IMR-90 (cell line): ENCODE data around the gene ABL2. TPM values are rescaled to one million over a fixed set of nuclear protein-coding genes. Genes with fewer than 3 reads are reported as not detected.

Experiments
- ATAC-seq: fragments of 200-7000 bp; cut with Tn5 transposase; 2 replicates; pipeline ENCODE4 v1.9.1; 2020; ENCODE audit warnings: low read depth, mild to moderate bottlenecking, moderate library complexity
- BruUV-seq: library from RNA; stranded (reverse); fragments of 400-500 nt; replicated peaks from 2 replicates; lab custom pipeline; 2021; lab: Mats Ljungman, UMichigan
- CTCF ChIA-PET: fragments of 300-600 bp; formaldehyde crosslinking; extraction: SDS; loops from one replicate; lab custom pipeline; 2021; ENCODE audit warnings: antibody characterized with exemption; lab: Yijun Ruan, JAX
- POLR2A ChIA-PET: fragments of 300-600 bp; sonication (Branson Sonifier 250); formaldehyde crosslinking; loops from one replicate; lab custom pipeline; 2022; ENCODE audit warnings: antibody characterized with exemption; ENCODE audit not compliant: unreplicated experiment; lab: Charles Lee
- DNase-seq: peaks from one replicate; pipeline ENCODE4 v3.0.0; 2013
- H2AFZ ChIP-seq: replicated peaks from 2 replicates; pipeline ENCODE3; 2013; ENCODE audit warnings: low read length, mild to moderate bottlenecking; ENCODE audit not compliant: poor library complexity
- H2AK5ac ChIP-seq: 2 replicates; pipeline ENCODE4 v1.6.1; 2013; ENCODE audit warnings: low read depth, low read length, inconsistent platforms
- H2AK9ac ChIP-seq: replicated peaks from 2 replicates; pipeline ENCODE3; 2013; ENCODE audit warnings: mild to moderate bottlenecking, low read depth, low read length, moderate library complexity; ENCODE audit not compliant: poor library complexity
- H2BK120ac ChIP-seq: 2 replicates; pipeline ENCODE4 v1.6.1; 2013; ENCODE audit warnings: low read depth, low read length, inconsistent platforms
- H2BK15ac ChIP-seq: 3 replicates; pipeline ENCODE4 v1.6.1; 2013; ENCODE audit warnings: low read depth, low read length, inconsistent platforms
- H2BK20ac ChIP-seq: 2 replicates; pipeline ENCODE4 v1.6.1; 2013; ENCODE audit warnings: low read depth, mild to moderate bottlenecking, inconsistent platforms, low read length, moderate library complexity
- H2BK5ac ChIP-seq: 2 replicates; pipeline ENCODE4 v1.6.1; 2013; ENCODE audit warnings: mild to moderate bottlenecking, low read depth, low read length, inconsistent platforms; ENCODE audit not compliant: poor library complexity, severe bottlenecking
- H3K14ac ChIP-seq: replicated peaks from 2 replicates; pipeline ENCODE4 v1.6.1; 2013; ENCODE audit warnings: low read depth, low read length, inconsistent platforms
- H3K18ac ChIP-seq: 2 replicates; pipeline ENCODE4 v1.6.1; 2013; ENCODE audit warnings: low read depth, low read length, control low read depth
- H3K23ac ChIP-seq: 2 replicates; pipeline ENCODE4 v1.6.1; 2013; ENCODE audit warnings: low read depth, low read length, inconsistent platforms
- H3K27ac ChIP-seq: 2 replicates; pipeline ENCODE4 v1.5.1; 2013; ENCODE audit warnings: mild to moderate bottlenecking, control low read depth, low read length; ENCODE audit not compliant: insufficient read depth
- H3K27me3 ChIP-seq: 2 replicates; pipeline ENCODE4 v1.6.1; 2013; ENCODE audit warnings: low read length; ENCODE audit not compliant: control insufficient read depth, insufficient read depth
- H3K36me3 ChIP-seq: 2 replicates; pipeline ENCODE4 v1.6.1; 2013; ENCODE audit warnings: low read length, mixed read lengths; ENCODE audit not compliant: control insufficient read depth, insufficient read depth
- H3K4ac ChIP-seq: 2 replicates; pipeline ENCODE4 v1.6.1; 2013; ENCODE audit warnings: low read depth, low read length, inconsistent platforms
- H3K4me1 ChIP-seq: 2 replicates; pipeline ENCODE4 v1.6.1; 2013; ENCODE audit warnings: low read length, mixed read lengths; ENCODE audit not compliant: control insufficient read depth, insufficient read depth
- H3K4me2 ChIP-seq: 2 replicates; pipeline ENCODE4 v1.6.1; 2013; ENCODE audit warnings: low read depth, mild to moderate bottlenecking, control low read depth, low read length, moderate library complexity
- H3K4me3 ChIP-seq: 2 replicates; pipeline ENCODE4 v1.5.1; 2013; ENCODE audit warnings: low read depth, mild to moderate bottlenecking, control low read depth, low read length, moderate library complexity; ENCODE audit not compliant: insufficient read depth
- H3K56ac ChIP-seq: 2 replicates; pipeline ENCODE4 v1.6.1; 2013; ENCODE audit warnings: low read length, inconsistent platforms; ENCODE audit not compliant: insufficient read depth; ENCODE audit errors: extremely low read depth
- H3K79me1 ChIP-seq, 2 experiments: 2 replicates each; pipeline ENCODE4 v1.6.1; 2013; ENCODE audit warnings: low read length in 2 of 2, inconsistent platforms in 1 of 2, low read depth in 1 of 2
- H3K9ac ChIP-seq: 2 replicates; pipeline ENCODE4 v1.6.1; 2013; ENCODE audit warnings: low read depth, low read length, control low read depth
- H3K9me1 ChIP-seq: 2 replicates; pipeline ENCODE4 v1.6.1; 2013; ENCODE audit warnings: low read length, inconsistent platforms; ENCODE audit not compliant: insufficient read depth
- H3K9me3 ChIP-seq: 2 replicates; pipeline ENCODE4 v1.6.1; 2013; ENCODE audit warnings: low read length; ENCODE audit not compliant: control insufficient read depth, insufficient read depth
- H4K20me1 ChIP-seq: 2 replicates; pipeline ENCODE4 v1.6.1; 2013; ENCODE audit warnings: low read length, inconsistent platforms; ENCODE audit not compliant: insufficient read depth
- H4K5ac ChIP-seq: 2 replicates; pipeline ENCODE4 v1.6.1; 2013; ENCODE audit warnings: mild to moderate bottlenecking, low read depth, low read length, control low read depth
- H4K8ac ChIP-seq, 2 experiments: 2 replicates each; pipeline ENCODE4 v1.6.1; 2013; ENCODE audit warnings: low read depth in 2 of 2, low read length in 2 of 2, control low read depth in 1 of 2, inconsistent platforms in 1 of 2
- H4K91ac ChIP-seq: 2 replicates; pipeline ENCODE4 v1.6.1; 2013; ENCODE audit warnings: low read depth, low read length, inconsistent platforms; ENCODE audit not compliant: insufficient read depth
- CHD1 ChIP-seq: IDR thresholded peaks from 2 replicates; pipeline ENCODE4 v1.6.1; 2012; ENCODE audit warnings: low read depth, low read length, improper control_type of control experiment
- FOS ChIP-seq: fragments of 150-350 bp; IDR thresholded peaks from 2 replicates; pipeline ENCODE4 v1.6.1; 2016; ENCODE audit warnings: low read depth, low read length
- RAD21 ChIP-seq: IDR thresholded peaks from 2 replicates; pipeline ENCODE4 v1.6.1; 2012; ENCODE audit warnings: low read length, improper control_type of control experiment
- RCOR1 ChIP-seq: IDR thresholded peaks from 2 replicates; pipeline ENCODE4 v1.6.1; 2012; ENCODE audit warnings: mild to moderate bottlenecking, low read length, improper control_type of control experiment; ENCODE audit not compliant: insufficient replicate concordance
- USF2 ChIP-seq: fragments of 150-350 bp; IDR thresholded peaks from 2 replicates; pipeline ENCODE4 v1.6.1; 2017; ENCODE audit warnings: mild to moderate bottlenecking, antibody characterized with exemption, low read length, low read depth
- WGBS, 2 experiments: methylation state at CpG; one replicate each; pipeline versions ENCODE4 v1.1.5 to v1.1.7; 2013; ENCODE audit warnings: missing lambda C conversion rate in 2 of 2; ENCODE audit not compliant: insufficient read length in 1 of 2; ENCODE audit errors: extremely low coverage in 2 of 2; 5-methylcytosine and 5-hydroxymethylcytosine counted together
- dilution Hi-C: fragments of 300-500 bp; cut with HindIII; formaldehyde crosslinking; loops from one replicate; pipeline ENCODE4 v1.14.3; 2018; ENCODE audit warnings: low sequenced_read_pairs; ENCODE audit not compliant: unreplicated experiment
- in situ Hi-C: fragments of 300-500 bp; cut with MboI; formaldehyde crosslinking; loops from 3 replicates; pipeline ENCODE4 v1.14.3; 2019; ENCODE audit warnings: low sequenced_read_pairs, inconsistent platforms, mixed read lengths
- intact Hi-C: fragments of 100-400 bp; cut with micrococcal nuclease; formaldehyde crosslinking; loops from 2 replicates; pipeline ENCODE4 v1.10.0; 2022
- polyA plus RNA-seq, 3 experiments: library from polyadenylated mRNA; depleted of rRNA; stranded (reverse); fragments of >200 nt; gene quantifications; 2 replicates each; pipeline ENCODE4 v1.2.3, GENCODE V29; 2012; ENCODE audit warnings: low replicate concordance in 1 of 3
- total RNA-seq: library from RNA; depleted of rRNA; stranded (reverse); fragments of >200 nt; gene quantifications from 2 replicates; pipeline ENCODE4 v1.2.3, GENCODE V29; 2012
- TF ChIP-seq, protein P1 (sequence below): conservative IDR thresholded peaks from 2 replicates; pipeline ENCODE4 v1.5.1; 2012; ENCODE audit warnings: mild to moderate bottlenecking, low read depth, low read length, improper control_type of control experiment

Gene ABL2
- total and polyA plus RNA-seq, 2 of the 4 experiments (the other 2 are of a cell fraction), result 9.7 to 110 TPM

DNA sequence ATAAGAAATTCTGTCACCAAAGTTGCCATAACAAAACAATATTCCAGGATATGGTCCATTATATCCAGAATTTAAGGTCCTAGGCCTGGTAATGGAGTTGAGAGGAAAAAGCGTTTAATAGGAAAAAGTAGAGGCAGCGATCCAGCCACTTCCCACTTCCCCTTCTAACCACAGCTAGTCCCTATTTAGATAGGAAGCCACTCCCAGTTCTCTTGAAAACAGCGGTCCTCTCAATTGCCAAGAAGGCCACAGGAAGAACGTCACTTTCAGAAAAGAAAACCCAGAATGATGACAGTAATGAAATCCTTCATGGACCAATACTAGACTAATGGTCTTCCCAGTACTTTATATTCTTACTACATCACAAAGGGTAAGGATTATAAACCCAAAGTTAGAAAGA is 38.6 kb downstream of the ABL2 start:
- Histone ChIP-seq H4K5ac (no peak overlapping the region), H3K79me1 (peaks cover 22 to 36% of the 10 kb centered on the region in 2 experiments), H2BK5ac (no peak overlapping the region), H3K18ac (no peak overlapping the region), H2AK5ac (no peak overlapping the region), H4K8ac (no peak overlapping the region), H3K27ac (no peak overlapping the region), H3K56ac (no peak overlapping the region), H2BK15ac (no peak overlapping the region), H3K4me1 (peaks cover 2% of the 10 kb centered on the region; the same call in 1 of the 2 replicates), H3K4me3 (no peak overlapping the region), H3K4ac (no peak overlapping the region), H4K20me1 (no peaks in the 10 kb centered on the region; the same call in 1 of the 2 replicates), H2BK120ac (no peak overlapping the region), H3K27me3 (no peaks in the 10 kb centered on the region), H2AK9ac (no peak overlapping the region), H2AFZ (no peak overlapping the region), H3K23ac (no peak overlapping the region), H3K9me1 (0 out of 2 replicates have a peak, but pooled peaks cover 4% of the 10 kb centered on the region), H3K9ac (no peak overlapping the region), H2BK20ac (no peak overlapping the region), H3K4me2 (no peak overlapping the region), H3K36me3 (no peaks in the 10 kb centered on the region), H4K91ac (no peak overlapping the region), H3K9me3 (no peaks in the 10 kb centered on the region), H3K14ac (no peak overlapping the region)
- intact Hi-C loops (no loop called here), dilution Hi-C loops (no loop called here), in situ Hi-C loops (no loop called here)
- no CpG with 5 or more reads among the region's 4 CpGs for WGBS, 2 experiments
- DNase-seq (no peak), ATAC-seq (no peak)
- BruUV-seq, result no TSS peak
- ChIA-PET POLR2A (no interaction called here), CTCF (interaction anchor here (0.7 kb wide), 1 partner anchor 18 kb away, joined by 3 read pairs; no protein-coding TSS in a partner anchor)
- TF ChIP-seq FOS, result no peak
- no peak for TF ChIP-seq RAD21
- TF ChIP-seq, protein P1, sequence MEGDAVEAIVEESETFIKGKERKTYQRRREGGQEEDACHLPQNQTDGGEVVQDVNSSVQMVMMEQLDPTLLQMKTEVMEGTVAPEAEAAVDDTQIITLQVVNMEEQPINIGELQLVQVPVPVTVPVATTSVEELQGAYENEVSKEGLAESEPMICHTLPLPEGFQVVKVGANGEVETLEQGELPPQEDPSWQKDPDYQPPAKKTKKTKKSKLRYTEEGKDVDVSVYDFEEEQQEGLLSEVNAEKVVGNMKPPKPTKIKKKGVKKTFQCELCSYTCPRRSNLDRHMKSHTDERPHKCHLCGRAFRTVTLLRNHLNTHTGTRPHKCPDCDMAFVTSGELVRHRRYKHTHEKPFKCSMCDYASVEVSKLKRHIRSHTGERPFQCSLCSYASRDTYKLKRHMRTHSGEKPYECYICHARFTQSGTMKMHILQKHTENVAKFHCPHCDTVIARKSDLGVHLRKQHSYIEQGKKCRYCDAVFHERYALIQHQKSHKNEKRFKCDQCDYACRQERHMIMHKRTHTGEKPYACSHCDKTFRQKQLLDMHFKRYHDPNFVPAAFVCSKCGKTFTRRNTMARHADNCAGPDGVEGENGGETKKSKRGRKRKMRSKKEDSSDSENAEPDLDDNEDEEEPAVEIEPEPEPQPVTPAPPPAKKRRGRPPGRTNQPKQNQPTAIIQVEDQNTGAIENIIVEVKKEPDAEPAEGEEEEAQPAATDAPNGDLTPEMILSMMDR, result no peak
- no peak for TF ChIP-seq RCOR1
- no peak for TF ChIP-seq USF2
- TF ChIP-seq CHD1, result no peak
